Measurements from ENCODE around the gene ACOXL.

The ACOXL gene

GRCh38 chr2:110770404-110770958 lies 38.1 kb downstream of the ACOXL start:
- no peak for TF ChIP-seq TAF1 (IDR thresholded peaks at IDR 0.05; ENCODE audit: borderline replicate concordance, low read depth, low read length)
- no peak for TF ChIP-seq POLR2AphosphoS5 (IDR thresholded peaks at IDR 0.05; ENCODE audit: low read depth, low read length)
- TF ChIP-seq POLR2A (IDR thresholded peaks at IDR 0.05; ENCODE audit: low read depth, low read length) = no peak
- FAIRE-seq (no peak), DNase-seq (ENCODE audit: insufficient read length) (no peak)

GRCh38 chr2:110770959-110771431 lies 38.6 kb downstream of the ACOXL start:
- TF ChIP-seq TAF1 (IDR thresholded peaks at IDR 0.05; ENCODE audit: borderline replicate concordance, low read depth, low read length) = no peak
- TF ChIP-seq POLR2A (IDR thresholded peaks at IDR 0.05; ENCODE audit: low read depth, low read length) = no peak
- TF ChIP-seq POLR2AphosphoS5 (IDR thresholded peaks at IDR 0.05; ENCODE audit: low read depth, low read length) = no peak
- no peak for DNase-seq (ENCODE audit: insufficient read length)
- no peak for FAIRE-seq

GRCh38 chr2:110771547-110772382 lies 39.4 kb downstream of the ACOXL start:
- FAIRE-seq (no peak), DNase-seq (ENCODE audit: insufficient read length) (no peak)
- TF ChIP-seq POLR2A (IDR thresholded peaks at IDR 0.05; ENCODE audit: low read depth, low read length) (no peak), TAF1 (IDR thresholded peaks at IDR 0.05; ENCODE audit: borderline replicate concordance, low read depth, low read length) (no peak), POLR2AphosphoS5 (IDR thresholded peaks at IDR 0.05; ENCODE audit: low read depth, low read length) (no peak)

DNA sequence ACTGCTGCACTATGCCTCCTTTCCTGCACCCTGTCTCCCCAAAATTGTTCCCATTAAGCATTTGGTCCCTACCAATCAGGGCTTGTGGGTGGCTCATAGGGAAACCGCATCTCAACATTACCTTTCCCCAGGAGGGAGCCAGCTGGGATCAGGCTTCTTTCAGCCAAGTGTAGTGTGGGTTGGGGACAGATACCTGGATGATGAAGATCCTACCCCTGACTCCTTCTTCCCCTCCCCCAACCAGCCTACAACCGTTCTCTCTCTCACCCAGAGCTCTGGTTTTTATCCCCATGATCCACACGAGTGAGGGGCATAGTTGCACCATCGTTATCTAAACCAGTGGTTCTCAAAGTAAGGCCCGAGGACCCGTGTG lies 40.0 kb downstream of the ACOXL start:
- FAIRE-seq (no peak), DNase-seq (ENCODE audit: insufficient read length) (no peak)
- TF ChIP-seq POLR2AphosphoS5 (IDR thresholded peaks at IDR 0.05; ENCODE audit: low read depth, low read length) (no peak), TAF1 (IDR thresholded peaks at IDR 0.05; ENCODE audit: borderline replicate concordance, low read depth, low read length) (no peak), POLR2A (IDR thresholded peaks at IDR 0.05; ENCODE audit: low read depth, low read length) (no peak)

DNA sequence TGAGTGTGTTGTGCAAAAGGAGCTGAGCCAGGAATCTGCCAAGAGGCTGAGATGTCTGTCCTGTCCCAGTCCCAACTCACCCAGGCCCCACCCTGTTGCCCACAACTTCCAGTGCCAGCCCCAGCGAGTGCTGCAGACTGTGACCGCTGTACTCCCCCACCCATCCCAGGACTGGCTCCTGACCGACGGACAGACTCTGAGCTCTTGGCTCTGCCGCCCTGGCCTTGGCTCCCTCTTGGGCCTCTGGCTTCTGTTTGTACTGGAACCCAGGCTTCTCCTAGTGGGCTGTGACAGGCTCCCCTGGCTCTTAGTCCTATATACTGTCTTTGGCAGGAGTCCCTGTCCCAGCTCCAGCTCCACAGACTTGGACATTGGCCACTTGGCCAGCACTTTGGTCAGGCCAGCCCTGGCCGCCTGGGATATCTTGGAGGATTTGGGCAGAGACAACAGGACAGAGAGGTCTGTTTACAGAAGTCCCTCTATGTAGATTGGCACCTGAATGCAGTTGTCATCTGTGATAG lies 41.1 kb downstream of the ACOXL start:
- DNase-seq (ENCODE audit: insufficient read length) = no peak
- no peak for FAIRE-seq
- TF ChIP-seq TAF1 (IDR thresholded peaks at IDR 0.05; ENCODE audit: borderline replicate concordance, low read depth, low read length) (no peak), POLR2AphosphoS5 (IDR thresholded peaks at IDR 0.05; ENCODE audit: low read depth, low read length) (no peak), POLR2A (IDR thresholded peaks at IDR 0.05; ENCODE audit: low read depth, low read length) (no peak)

DNA sequence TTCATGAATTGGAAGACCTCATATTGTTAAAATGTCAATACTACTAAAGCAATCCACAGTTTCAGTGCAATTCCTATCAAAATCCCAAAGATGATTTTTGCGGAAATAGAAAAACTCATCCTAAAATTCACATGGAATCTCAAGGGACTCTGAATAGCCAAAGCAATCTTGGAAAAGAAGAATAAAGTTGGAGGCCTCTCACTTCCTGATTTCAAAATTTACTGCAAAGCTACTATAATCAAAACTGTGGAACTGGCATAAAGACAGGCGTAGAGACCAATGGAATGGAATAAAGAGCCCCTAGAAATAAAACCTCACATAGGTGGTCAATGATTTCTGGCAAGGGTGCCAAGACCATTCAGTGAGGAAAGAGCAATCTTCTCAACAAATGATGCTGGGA lies 42.3 kb downstream of the ACOXL start:
- FAIRE-seq = no peak
- DNase-seq (ENCODE audit: insufficient read length) = no peak
- TF ChIP-seq TAF1 (IDR thresholded peaks at IDR 0.05; ENCODE audit: borderline replicate concordance, low read depth, low read length) (no peak), POLR2AphosphoS5 (IDR thresholded peaks at IDR 0.05; ENCODE audit: low read depth, low read length) (no peak), POLR2A (IDR thresholded peaks at IDR 0.05; ENCODE audit: low read depth, low read length) (no peak)

- TF ChIP-seq TAF1 (IDR thresholded peaks at IDR 0.05; ENCODE audit: borderline replicate concordance, low read depth, low read length) = no peak
- no peak for TF ChIP-seq POLR2AphosphoS5 (IDR thresholded peaks at IDR 0.05; ENCODE audit: low read depth, low read length)
- no peak for TF ChIP-seq POLR2A (IDR thresholded peaks at IDR 0.05; ENCODE audit: low read depth, low read length)
- DNase-seq (ENCODE audit: insufficient read length) = no peak
- no peak for FAIRE-seq
Measured at GRCh38 chr2:110777531-110778311, 45.3 kb downstream of the ACOXL start.

- no peak for DNase-seq (ENCODE audit: insufficient read length)
- FAIRE-seq = peak; percentile 83
- no peak for TF ChIP-seq TAF1 (IDR thresholded peaks at IDR 0.05; ENCODE audit: borderline replicate concordance, low read depth, low read length)
- no peak for TF ChIP-seq POLR2A (IDR thresholded peaks at IDR 0.05; ENCODE audit: low read depth, low read length)
- no peak for TF ChIP-seq POLR2AphosphoS5 (IDR thresholded peaks at IDR 0.05; ENCODE audit: low read depth, low read length)
Measured at GRCh38 chr2:110780461-110780860, 48.1 kb downstream of the ACOXL start.

DNA sequence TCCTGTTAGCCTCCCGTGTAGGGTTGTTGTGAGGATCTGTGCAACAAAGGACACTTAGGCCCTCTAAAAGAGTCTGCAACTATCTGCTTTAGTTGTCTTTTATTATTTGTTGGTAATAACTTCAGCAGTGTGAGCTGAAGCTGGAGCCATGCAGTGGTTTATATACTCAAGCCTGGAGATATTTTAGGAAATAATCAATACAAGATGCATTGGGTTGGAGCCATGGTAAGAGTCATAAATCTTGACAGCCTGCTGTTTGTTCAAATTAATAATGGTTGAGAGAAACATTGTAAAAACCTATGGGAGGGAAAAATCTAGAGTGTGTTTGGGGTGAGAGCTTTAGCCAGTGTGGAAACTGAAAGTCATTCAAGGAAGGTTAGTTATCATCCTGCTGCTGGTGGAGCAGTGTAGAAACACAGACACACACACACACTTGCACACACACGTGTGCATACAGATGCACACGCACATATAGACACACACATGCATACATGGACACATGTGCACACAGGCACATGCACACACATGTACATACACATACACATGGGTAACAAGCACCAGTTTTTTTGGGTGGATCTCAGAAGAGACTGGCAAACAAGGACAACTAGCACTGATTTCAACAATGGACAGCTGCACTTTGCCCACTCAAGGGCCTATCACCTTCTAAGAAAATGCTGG lies 51.0 kb downstream of the ACOXL start:
- TF ChIP-seq TAF1 (IDR thresholded peaks at IDR 0.05; ENCODE audit: borderline replicate concordance, low read depth, low read length) = no peak
- no peak for TF ChIP-seq POLR2AphosphoS5 (IDR thresholded peaks at IDR 0.05; ENCODE audit: low read depth, low read length)
- TF ChIP-seq POLR2A (IDR thresholded peaks at IDR 0.05; ENCODE audit: low read depth, low read length) = no peak
- peak; percentile 24 for FAIRE-seq
- no peak for DNase-seq (ENCODE audit: insufficient read length)

- FAIRE-seq = no peak
Measured at GRCh38 chr2:110784047-110784631, 51.8 kb downstream of the ACOXL start.

More at GRCh38 chr2:110784047-110784631, 51.8 kb downstream of the ACOXL start:
- DNase-seq (ENCODE audit: insufficient read length) = no peak
- no peak for TF ChIP-seq TAF1 (IDR thresholded peaks at IDR 0.05; ENCODE audit: borderline replicate concordance, low read depth, low read length)
- no peak for TF ChIP-seq POLR2A (IDR thresholded peaks at IDR 0.05; ENCODE audit: low read depth, low read length)
- TF ChIP-seq POLR2AphosphoS5 (IDR thresholded peaks at IDR 0.05; ENCODE audit: low read depth, low read length) = no peak
